H1 (cell line): ENCODE results near the gene PLEKHM1. TPM values are rescaled to one million over a fixed set of nuclear protein-coding genes. Genes with fewer than 3 reads are reported as not detected.

Experiments used
- CTCF ChIA-PET: fragments of 300-600 bp; sonication (Branson Sonifier 250); formaldehyde crosslinking; loops from one replicate; lab custom pipeline; 2021; ENCODE audit not compliant: partially characterized antibody; lab: Charles Lee
- POLR2A ChIA-PET: fragments of 300-600 bp; sonication (Branson Sonifier 250); formaldehyde crosslinking; loops from one replicate; lab custom pipeline; 2021; ENCODE audit warnings: inconsistent platforms; ENCODE audit not compliant: partially characterized antibody; lab: Charles Lee
- DNase-seq, 2 experiments: peaks; one replicate each; pipeline versions ENCODE4 v3.0.0 to v3.0.0-alpha.2; 2010 to 2022; ENCODE audit warnings: low spot score in 2 of 2, low read depth in 1 of 2, mixed read lengths in 1 of 2
- FAIRE-seq: peaks from 2 replicates; lab custom pipeline; 2011; peaks lifted over from hg19 to GRCh38; lab: Jason Lieb, UNC
- H2AFZ ChIP-seq: 2 replicates; pipeline ENCODE4 v1.8.1; 2012; ENCODE audit warnings: low read length, inconsistent platforms
- H2AK5ac ChIP-seq: 2 replicates; pipeline ENCODE4 v1.6.1; 2013; ENCODE audit warnings: low read depth, low read length
- H2BK120ac ChIP-seq: replicated peaks from 2 replicates; pipeline ENCODE3; 2013; ENCODE audit warnings: low read depth, low read length, inconsistent platforms
- H2BK12ac ChIP-seq: 2 replicates; pipeline ENCODE4 v1.6.1; 2013; ENCODE audit warnings: low read depth, low read length
- H2BK15ac ChIP-seq: 2 replicates; pipeline ENCODE4 v1.6.1; 2013; ENCODE audit warnings: low read length
- H2BK20ac ChIP-seq: 2 replicates; pipeline ENCODE4 v1.6.1; 2013; ENCODE audit warnings: low read length
- H2BK5ac ChIP-seq: 2 replicates; pipeline ENCODE4 v1.6.1; 2013; ENCODE audit warnings: low read depth, low read length
- H3K14ac ChIP-seq: 2 replicates; pipeline ENCODE4 v1.6.1; 2013; ENCODE audit warnings: inconsistent platforms; ENCODE audit not compliant: insufficient read length
- H3K18ac ChIP-seq: 2 replicates; pipeline ENCODE4 v1.6.1; 2013; ENCODE audit warnings: low read length; ENCODE audit errors: extremely low read depth
- H3K23ac ChIP-seq: 2 replicates; pipeline ENCODE4 v1.6.1; 2013; ENCODE audit warnings: inconsistent platforms; ENCODE audit not compliant: insufficient read length
- H3K23me2 ChIP-seq: 2 replicates; pipeline ENCODE4 v1.6.1; 2013; ENCODE audit warnings: low read depth, low read length
- H3K27ac ChIP-seq: 2 replicates; pipeline ENCODE4 v1.6.1; 2011; ENCODE audit warnings: low read depth, low read length, inconsistent platforms
- H3K27me3 ChIP-seq, 4 experiments: replicated peaks in 1 of 4; 1 replicate in 1 of 4; 2 replicates in 3 of 4; pipeline versions ENCODE4 v1.6.1 to v1.8.1; 2011 to 2013; ENCODE audit warnings: low read length in 3 of 4, mild to moderate bottlenecking in 3 of 4, inconsistent platforms in 2 of 4, mixed read lengths in 2 of 4, moderate library complexity in 1 of 4; ENCODE audit not compliant: control insufficient read depth in 3 of 4, insufficient read depth in 3 of 4; ENCODE audit errors: extremely low read depth in 1 of 4
- H3K36me3 ChIP-seq, 4 experiments: 2 replicates each; pipeline versions ENCODE4 v1.6.1 to v1.8.1; 2011 to 2013; ENCODE audit warnings: mild to moderate bottlenecking in 4 of 4, low read length in 3 of 4, moderate library complexity in 2 of 4, control low read depth in 1 of 4, inconsistent platforms in 1 of 4; ENCODE audit not compliant: insufficient read depth in 4 of 4, control insufficient read depth in 2 of 4
- H3K4ac ChIP-seq: replicated peaks from 2 replicates; pipeline ENCODE3; 2013; ENCODE audit warnings: low read length, low read depth, mixed read lengths, inconsistent platforms; ENCODE audit not compliant: insufficient read length
- H3K4me1 ChIP-seq, 4 experiments: replicated peaks in 1 of 4; 1 replicate in 1 of 4; 2 replicates in 3 of 4; pipeline versions ENCODE4 v1.6.1 to v1.8.1; 2011 to 2013; ENCODE audit warnings: low read length in 3 of 4, inconsistent platforms in 2 of 4, mixed read lengths in 1 of 4; ENCODE audit not compliant: insufficient read depth in 4 of 4, control insufficient read depth in 3 of 4
- H3K4me2 ChIP-seq, 2 experiments: 2 replicates each; pipeline versions ENCODE4 v1.6.1 to v1.8.1; 2011 to 2013; ENCODE audit warnings: low read depth in 2 of 2, low read length in 2 of 2, control low read depth in 1 of 2, inconsistent platforms in 1 of 2, mild to moderate bottlenecking in 1 of 2; ENCODE audit not compliant: insufficient read depth in 1 of 2
- H3K4me3 ChIP-seq, 4 experiments: fragments of 200-600, 300-600 bp in 1 of 4; sonication (generic), shearing (Covaris generic), sonication (Bioruptor Twin) in 1 of 4; 2 replicates each; pipeline versions ENCODE4 v1.5.1 to v1.8.1; 2011 to 2016; ENCODE audit warnings: low read length in 4 of 4, low read depth in 3 of 4, control low read depth in 2 of 4, inconsistent platforms in 2 of 4, mild to moderate bottlenecking in 2 of 4, mixed read lengths in 1 of 4, moderate library complexity in 1 of 4; ENCODE audit not compliant: insufficient read depth in 2 of 4; ENCODE audit errors: extremely low read depth in 1 of 4
- H3K56ac ChIP-seq: replicated peaks from 2 replicates; pipeline ENCODE3; 2013; ENCODE audit warnings: low read depth, mild to moderate bottlenecking, mixed read lengths, low read length, inconsistent platforms; ENCODE audit not compliant: insufficient read length
- H3K79me1 ChIP-seq: 2 replicates; pipeline ENCODE4 v1.6.1; 2013; ENCODE audit warnings: low read depth, low read length, control low read depth
- H3K79me2 ChIP-seq, 2 experiments: 2 replicates each; pipeline versions ENCODE4 v1.6.1 to v1.8.1; 2012 to 2013; ENCODE audit warnings: low read length in 2 of 2, mild to moderate bottlenecking in 2 of 2, inconsistent platforms in 1 of 2; ENCODE audit not compliant: insufficient read depth in 2 of 2, control insufficient read depth in 1 of 2
- H3K9ac ChIP-seq, 4 experiments: replicated peaks in 1 of 4; 1 replicate in 1 of 4; 2 replicates in 3 of 4; pipeline versions ENCODE4 v1.6.1 to v1.8.1; 2011 to 2013; ENCODE audit warnings: low read depth in 3 of 4, low read length in 3 of 4, control low read depth in 2 of 4, mild to moderate bottlenecking in 2 of 4, moderate library complexity in 2 of 4, inconsistent platforms in 1 of 4; ENCODE audit errors: extremely low read depth in 1 of 4
- H3K9me3 ChIP-seq, 2 experiments: 2 replicates each; pipeline versions ENCODE4 v1.6.1 to v1.8.1; 2012 to 2013; ENCODE audit warnings: mild to moderate bottlenecking in 2 of 2, moderate library complexity in 2 of 2, control low read depth in 1 of 2, inconsistent platforms in 1 of 2, low read depth in 1 of 2, low read length in 1 of 2, mixed read lengths in 1 of 2; ENCODE audit not compliant: insufficient read depth in 2 of 2
- H4K20me1 ChIP-seq, 2 experiments: replicated peaks in 1 of 2; 2 replicates each; pipeline versions ENCODE3 to v1.8.1; 2011 to 2013; ENCODE audit warnings: inconsistent platforms in 2 of 2, low read length in 2 of 2, mild to moderate bottlenecking in 1 of 2; ENCODE audit not compliant: insufficient read depth in 2 of 2, control insufficient read depth in 1 of 2
- H4K5ac ChIP-seq: 2 replicates; pipeline ENCODE4 v1.6.1; 2013; ENCODE audit warnings: low read length, low read depth, mixed read lengths, inconsistent platforms; ENCODE audit not compliant: insufficient read length
- H4K8ac ChIP-seq: 2 replicates; pipeline ENCODE4 v1.8.0; 2013; ENCODE audit warnings: mild to moderate bottlenecking, moderate library complexity, low read length, inconsistent platforms; ENCODE audit not compliant: insufficient read depth; ENCODE audit errors: extremely low read depth
- H4K91ac ChIP-seq: replicated peaks from 2 replicates; pipeline ENCODE3; 2013; ENCODE audit warnings: low read length, mixed read lengths, inconsistent platforms; ENCODE audit not compliant: insufficient read length
- CBX8 ChIP-seq: fragments of 300-800, 300-1000 bp; sonication (generic); IDR thresholded peaks from 2 replicates; pipeline ENCODE4 v1.7.1; 2016; ENCODE audit warnings: low read depth, low read length, borderline replicate concordance
- CHD2 ChIP-seq: IDR thresholded peaks from 2 replicates; pipeline ENCODE4 v1.6.1; 2012; ENCODE audit warnings: low read length, improper control_type of control experiment
- HDAC6 ChIP-seq: IDR thresholded peaks from one replicate; pipeline ENCODE4 v1.7.1; 2012; ENCODE audit warnings: low read depth, mild to moderate bottlenecking, inconsistent platforms, low read length, moderate library complexity
- JUND ChIP-seq: IDR thresholded peaks from 2 replicates; pipeline ENCODE4 v1.6.1; 2011; ENCODE audit warnings: mild to moderate bottlenecking, improper control_type of control experiment, low read length
- SP1 ChIP-seq: IDR thresholded peaks from 2 replicates; pipeline ENCODE4 v1.6.1; 2011; ENCODE audit warnings: low read depth, low read length
- YY1 ChIP-seq: IDR thresholded peaks from 2 replicates; pipeline ENCODE4 v1.6.1; 2011; ENCODE audit warnings: low read depth, mild to moderate bottlenecking, low read length
- WGBS, 2 experiments: shearing (Covaris generic) in 1 of 2; methylation state at CpG; one replicate each; pipeline versions ENCODE4 v1.1.6 to v1.1.7; 2013 to 2015; ENCODE audit warnings: low lambda C conversion rate in 2 of 2, mixed read lengths in 2 of 2, inconsistent platforms in 1 of 2, low coverage in 1 of 2, missing lambda C conversion rate in 1 of 2; ENCODE audit not compliant: insufficient replicate concordance in 2 of 2, insufficient coverage in 1 of 2, insufficient read length in 1 of 2; ENCODE audit errors: extremely low coverage in 1 of 2, missing lambda C conversion rate in 1 of 2; 5-methylcytosine and 5-hydroxymethylcytosine counted together
- polyA plus RNA-seq, 7 experiments: library from polyadenylated mRNA; depleted of rRNA in 3 of 7; stranded (reverse) in 5 of 7; unstranded in 2 of 7; fragments of >200 nt in 5 of 7; fragments of 200-250 nt in 2 of 7; gene quantifications; 1 replicate in 5 of 7; 2 replicates in 1 of 7; 4 replicates in 1 of 7; pipeline versions ENCODE4 v1.2.1 to v1.2.3, GENCODE V29; 2011 to 2013; ENCODE audit warnings: missing spikeins in 2 of 7, mixed read lengths in 2 of 7
- total RNA-seq: library from RNA; stranded (reverse); fragmentation: NEBNext Ultra II Directional; extraction: Animal tissue kit (Norgen Biotek cat#: 25700); gene quantifications from 2 replicates; pipeline ENCODE4 v1.2.1, GENCODE V29; 2021
- TF ChIP-seq, protein P1 (sequence below): IDR thresholded peaks from 2 replicates; pipeline ENCODE4 v1.6.1; 2012; ENCODE audit warnings: inconsistent platforms
- TF ChIP-seq, protein P2 (sequence below): IDR thresholded peaks from 2 replicates; pipeline ENCODE4 v1.6.1; 2011; ENCODE audit warnings: low read depth, mild to moderate bottlenecking, low read length; ENCODE audit not compliant: insufficient read depth

The PLEKHM1 gene
- total and polyA plus RNA-seq, 2 of the 8 experiments (the other 6 are each of a cell fraction or from before 2014, with no cell fraction given), result 7.6 to 17.9 TPM

DNA sequence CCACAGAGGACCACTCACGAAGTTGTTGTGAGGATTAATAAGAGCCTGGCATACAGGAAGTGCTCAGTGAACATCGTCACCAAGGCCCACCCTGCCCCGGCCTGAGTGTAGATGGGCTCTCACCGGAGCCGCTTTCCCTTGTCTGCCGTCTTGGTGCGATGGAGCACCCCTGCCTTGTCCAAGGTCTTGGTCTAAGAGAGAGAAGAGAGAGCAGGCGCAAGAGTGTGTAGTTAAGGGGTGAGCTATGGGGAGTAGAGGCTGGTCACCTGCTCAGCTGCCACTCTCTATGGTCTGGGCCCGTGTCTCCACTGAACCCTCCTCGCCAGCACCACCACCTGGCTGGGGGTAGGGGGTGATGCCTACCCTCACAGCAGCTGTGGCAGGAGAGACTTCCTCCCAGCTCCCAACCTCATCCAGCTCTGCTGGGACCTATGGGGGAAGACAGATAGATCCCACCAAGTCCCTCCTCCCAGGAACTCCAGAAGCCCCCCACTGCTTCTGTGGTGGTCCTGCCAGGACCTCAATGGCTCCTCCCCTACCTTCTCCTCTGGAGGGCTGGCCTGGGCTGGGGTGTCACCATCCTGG is 86.5 kb downstream of the PLEKHM1 start:
- Histone ChIP-seq H3K79me1 (no peaks in the 10 kb centered on the region), H4K5ac (no peak overlapping the region), H4K8ac (no peak overlapping the region; the same call in 1 of the 2 replicates), H3K27ac (no peak overlapping the region), H2BK15ac (no peak overlapping the region), H3K18ac (no peak overlapping the region), H2AK5ac (no peak overlapping the region), H2BK5ac (no peak overlapping the region), H3K4ac (no peak overlapping the region), H4K91ac (no peak overlapping the region), H3K79me2 (no peaks in the 10 kb centered on the region), H2BK12ac (no peak overlapping the region), H3K4me1 (peaks cover 0 to 16% (median 6%) of the 10 kb centered on the region in 4 experiments; a peak in 6 of 7 replicates), H2BK120ac (no peak overlapping the region), H3K56ac (no peak overlapping the region), H3K27me3 (no peaks in the 10 kb centered on the region), H2AFZ (no peak overlapping the region), H3K9me3 (no peaks in the 10 kb centered on the region), H3K4me3 (no peak overlapping the region), H3K9ac (no peak overlapping the region), H3K23me2 (peaks cover 2% of the 10 kb centered on the region; the same call in 1 of the 2 replicates), H3K36me3 (peaks cover 0 to 5% (median 0%) of the 10 kb centered on the region in 4 experiments; a peak in 2 of 8 replicates), H3K23ac (no peak overlapping the region), H3K14ac (no peak overlapping the region), H2BK20ac (no peak overlapping the region), H3K4me2 (no peak overlapping the region; a peak in 1 of 4 replicates), H4K20me1 (peaks cover 0 to 2% of the 10 kb centered on the region in 2 experiments)
- CTCF ChIA-PET, result interaction anchor here (0.6 to 21.9 kb wide), 7 partner anchors 9 to 185 kb away, joined by 3 to 331 read pairs (median 4); partner anchors contain the start of gene ARHGAP27
- FAIRE-seq, result no peak
- DNase-seq, result no peak
- WGBS, 2 experiments, result 91% methylated on average over 9 of the region's 10 CpGs; no CpG with 5 or more reads in 1 of the 2 experiments
- TF ChIP-seq CBX8 (no peak), YY1 (no peak), SP1 (no peak), CHD2 (no peak), JUND (no peak), HDAC6 (no peak)
- TF ChIP-seq, protein P1, sequence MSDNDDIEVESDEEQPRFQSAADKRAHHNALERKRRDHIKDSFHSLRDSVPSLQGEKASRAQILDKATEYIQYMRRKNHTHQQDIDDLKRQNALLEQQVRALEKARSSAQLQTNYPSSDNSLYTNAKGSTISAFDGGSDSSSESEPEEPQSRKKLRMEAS, result no peak
- TF ChIP-seq, protein P2, sequence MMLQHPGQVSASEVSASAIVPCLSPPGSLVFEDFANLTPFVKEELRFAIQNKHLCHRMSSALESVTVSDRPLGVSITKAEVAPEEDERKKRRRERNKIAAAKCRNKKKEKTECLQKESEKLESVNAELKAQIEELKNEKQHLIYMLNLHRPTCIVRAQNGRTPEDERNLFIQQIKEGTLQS, result no peak
- TF ChIP-seq, all 59 proteins: peak for 0
- POLR2A ChIA-PET, result interaction anchor here (0.6 kb wide), 1 partner anchor 107 kb away, joined by 3 read pairs; no protein-coding TSS in a partner anchor
